K562 (cell line): Measurements from ENCODE around the gene SLC16A13. TPM values are rescaled to one million over a fixed set of nuclear protein-coding genes. Genes with fewer than 3 reads are reported as not detected.

ENCODE experiments used
- BACH1 ChIP-seq: fragments of 200-800 bp; sonication (Bioruptor generic); IDR thresholded peaks from 2 replicates; pipeline ENCODE4 v1.6.1; 2016; ENCODE audit warnings: missing genetic modification characterization, missing compliant biosample characterization
- CEBPG ChIP-seq, 3 experiments: fragments of 200-800 bp in 1 of 3; sonication (Bioruptor generic) in 1 of 3; sonication (generic) in 1 of 3; formaldehyde crosslinking in 1 of 3; IDR thresholded peaks in 2 of 3; conservative IDR thresholded peaks in 1 of 3; 2 replicates each; pipeline versions ENCODE4 v1.6.1 to v1.8.0; 2016 to 2022; ENCODE audit warnings: missing compliant biosample characterization in 2 of 3, missing genetic modification characterization in 2 of 3, mild to moderate bottlenecking in 1 of 3, missing genetic modification reagents in 1 of 3
- COPS2 ChIP-seq: fragments of 450-650 bp; conservative IDR thresholded peaks from 2 replicates; pipeline ENCODE4 v1.6.1; 2016; ENCODE audit warnings: mild to moderate bottlenecking, moderate library complexity
- E2F5 ChIP-seq: sonication (generic); formaldehyde crosslinking; IDR thresholded peaks from 2 replicates; pipeline ENCODE4 v1.8.0; 2022; ENCODE audit warnings: mild to moderate bottlenecking, missing genetic modification reagents
- GTF2F1 ChIP-seq: IDR thresholded peaks from 2 replicates; pipeline ENCODE4 v1.6.1; 2011; ENCODE audit warnings: low read depth, low read length, improper control_type of control experiment
- HNRNPUL1 ChIP-seq: fragments of 200-400 bp; formaldehyde crosslinking; IDR thresholded peaks from 2 replicates; pipeline ENCODE4 v1.6.1; 2017; ENCODE audit warnings: low read length
- MAFG ChIP-seq: fragments of 450-650 bp; conservative IDR thresholded peaks from 2 replicates; pipeline ENCODE4 v1.6.1; 2016; ENCODE audit warnings: missing genetic modification characterization, missing compliant biosample characterization
- MYBL2 ChIP-seq, 2 experiments: fragments of 450-650 bp in 1 of 2; sonication (generic) in 1 of 2; formaldehyde crosslinking in 1 of 2; IDR thresholded peaks; 2 replicates each; pipeline versions ENCODE4 v1.6.1 to v1.8.1; 2017 to 2022; ENCODE audit warnings: borderline replicate concordance in 1 of 2, inconsistent platforms in 1 of 2, low read depth in 1 of 2, mild to moderate bottlenecking in 1 of 2, missing genetic modification reagents in 1 of 2, moderate library complexity in 1 of 2
- NFRKB ChIP-seq: fragments of 450-650 bp; IDR thresholded peaks from 2 replicates; pipeline ENCODE4 v1.6.1; 2016; ENCODE audit warnings: low read depth
- PHB2 ChIP-seq: fragments of 450-650 bp; IDR thresholded peaks from 2 replicates; pipeline ENCODE4 v1.6.1; 2017; ENCODE audit warnings: low read depth
- TCF3 ChIP-seq: sonication (generic); formaldehyde crosslinking; IDR thresholded peaks from 2 replicates; pipeline ENCODE4 v1.4.0; 2020; ENCODE audit warnings: mild to moderate bottlenecking, missing genetic modification reagents
- ZFPM2 ChIP-seq: fragments of 250-450 bp; sonication (Bioruptor Pico); IDR thresholded peaks from 2 replicates; pipeline ENCODE4 v1.5.1; 2022; ENCODE audit warnings: mild to moderate bottlenecking
- ZNF696 ChIP-seq: fragments of 250-450 bp; sonication (Bioruptor Pico); conservative IDR thresholded peaks from 2 replicates; pipeline ENCODE4 v1.4.0; 2020; ENCODE audit warnings: mild to moderate bottlenecking, moderate library complexity
- polyA plus RNA-seq, 8 experiments: library from polyadenylated mRNA; depleted of rRNA in 4 of 8; stranded (reverse) in 5 of 8; unstranded in 3 of 8; fragments of >200 nt; fragmentation: Nextera tagmentation in 2 of 8; fragmentation: Illumina TruSeq in 1 of 8; extraction: Ambion mirVana in 2 of 8; extraction: Trizol in 1 of 8; gene quantifications; 2 replicates each; pipeline versions ENCODE4 v1.2.1 to v1.2.3, GENCODE V29; 2011 to 2014; ENCODE audit warnings: inconsistent platforms in 1 of 8, missing spikeins in 1 of 8
- total RNA-seq, 7 experiments: library from RNA; depleted of rRNA in 6 of 7; stranded (reverse); fragments of >200 nt in 6 of 7; fragmentation: Illumina TruSeq in 2 of 7; extraction: Trizol in 2 of 7; gene quantifications; 2 replicates each; pipeline versions ENCODE4 v1.2.1 to v1.2.3, GENCODE V29; 2011 to 2021; ENCODE audit warnings: low replicate concordance in 1 of 7
- TF ChIP-seq, protein P1 (sequence below), 2 experiments: fragments of 450-650 bp; IDR thresholded peaks; 2 replicates each; pipeline ENCODE4 v1.6.1; 2016; ENCODE audit warnings: mild to moderate bottlenecking in 2 of 2, borderline replicate concordance in 1 of 2, low read depth in 1 of 2, moderate library complexity in 1 of 2
- TF ChIP-seq, protein P2 (sequence below): fragments of 250-450 bp; sonication (Bioruptor Pico); IDR thresholded peaks from 2 replicates; pipeline ENCODE4 v1.9.0; 2021; ENCODE audit warnings: mild to moderate bottlenecking, inconsistent platforms

The SLC16A13 gene
- total and polyA plus RNA-seq, 9 of the 15 experiments (the other 6 are each of a cell fraction or from before 2014, with no cell fraction given) = 0.04 to 5.6 (median 0.87) TPM

GRCh38 chr17:7035591-7036368 is at the start of gene SLC16A13 (continued):
- TF ChIP-seq, protein P1, sequence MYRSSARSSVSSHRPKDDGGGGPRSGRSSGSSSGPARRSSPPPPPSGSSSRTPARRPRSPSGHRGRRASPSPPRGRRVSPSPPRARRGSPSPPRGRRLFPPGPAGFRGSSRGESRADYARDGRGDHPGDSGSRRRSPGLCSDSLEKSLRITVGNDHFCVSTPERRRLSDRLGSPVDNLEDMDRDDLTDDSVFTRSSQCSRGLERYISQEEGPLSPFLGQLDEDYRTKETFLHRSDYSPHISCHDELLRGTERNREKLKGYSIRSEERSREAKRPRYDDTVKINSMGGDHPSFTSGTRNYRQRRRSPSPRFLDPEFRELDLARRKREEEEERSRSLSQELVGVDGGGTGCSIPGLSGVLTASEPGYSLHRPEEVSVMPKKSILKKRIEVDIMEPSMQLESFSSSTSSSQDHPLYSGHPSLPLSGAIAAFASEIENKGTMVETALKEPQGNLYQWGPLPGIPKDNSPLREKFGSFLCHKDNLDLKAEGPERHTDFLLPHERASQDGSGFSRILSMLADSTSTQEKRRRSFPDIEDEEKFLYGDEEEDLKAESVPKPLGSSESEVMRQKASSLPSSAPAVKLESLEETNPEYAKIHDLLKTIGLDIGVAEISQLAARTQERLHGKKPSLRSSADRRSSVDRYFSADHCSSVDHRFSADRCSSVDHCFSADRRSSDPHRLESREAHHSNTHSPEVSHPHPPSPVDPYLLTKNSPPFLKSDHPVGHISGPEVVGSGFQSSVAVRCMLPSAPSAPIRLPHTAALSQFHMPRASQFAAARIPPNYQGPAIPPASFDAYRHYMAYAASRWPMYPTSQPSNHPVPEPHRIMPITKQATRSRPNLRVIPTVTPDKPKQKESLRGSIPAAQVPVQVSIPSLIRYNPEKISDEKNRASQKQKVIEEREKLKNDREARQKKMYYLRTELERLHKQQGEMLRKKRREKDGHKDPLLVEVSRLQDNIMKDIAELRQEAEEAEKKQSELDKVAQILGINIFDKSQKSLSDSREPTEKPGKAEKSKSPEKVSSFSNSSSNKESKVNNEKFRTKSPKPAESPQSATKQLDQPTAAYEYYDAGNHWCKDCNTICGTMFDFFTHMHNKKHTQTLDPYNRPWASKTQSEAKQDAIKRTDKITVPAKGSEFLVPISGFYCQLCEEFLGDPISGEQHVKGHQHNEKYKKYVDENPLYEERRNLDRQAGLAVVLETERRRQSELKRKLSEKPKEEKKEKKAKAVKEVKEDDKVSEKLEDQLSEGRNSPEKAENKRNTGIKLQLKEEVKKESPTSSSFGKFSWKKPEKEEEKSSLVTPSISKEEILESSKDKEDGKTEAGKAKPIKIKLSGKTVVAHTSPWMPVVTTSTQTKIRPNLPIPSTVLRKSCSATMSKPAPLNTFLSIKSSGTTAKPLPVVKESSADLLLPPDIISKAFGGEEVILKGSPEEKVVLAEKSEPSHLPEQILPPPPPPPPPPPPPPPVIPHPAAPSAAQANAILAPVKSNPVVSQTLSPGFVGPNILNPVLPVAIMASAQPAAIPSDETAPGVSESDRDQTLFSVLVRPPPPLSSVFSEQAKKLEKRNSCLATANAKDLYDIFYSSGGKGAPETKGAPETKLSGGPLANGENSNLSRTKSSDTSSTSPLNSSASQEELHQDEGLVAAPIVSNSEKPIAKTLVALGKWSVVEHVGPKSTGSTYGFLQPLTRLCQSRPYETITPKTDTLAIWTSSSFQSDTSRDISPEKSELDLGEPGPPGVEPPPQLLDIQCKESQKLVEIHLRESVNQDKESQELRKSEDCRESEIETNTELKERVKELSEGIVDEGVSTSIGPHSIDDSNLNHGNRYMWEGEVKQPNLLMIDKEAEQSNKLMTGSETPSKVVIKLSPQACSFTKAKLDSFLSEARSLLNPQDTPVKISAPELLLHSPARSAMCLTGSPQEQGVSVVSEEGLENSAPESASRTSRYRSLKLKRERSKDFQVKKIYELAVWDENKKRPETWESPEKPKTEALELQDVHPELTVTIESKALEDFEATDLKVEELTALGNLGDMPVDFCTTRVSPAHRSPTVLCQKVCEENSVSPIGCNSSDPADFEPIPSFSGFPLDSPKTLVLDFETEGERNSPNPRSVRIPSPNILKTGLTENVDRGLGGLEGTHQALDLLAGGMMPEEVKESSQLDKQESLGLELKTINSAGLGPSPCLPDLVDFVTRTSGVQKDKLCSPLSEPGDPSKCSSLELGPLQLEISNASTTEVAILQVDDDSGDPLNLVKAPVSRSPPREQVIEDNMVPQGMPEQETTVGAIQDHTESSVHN (IDR thresholded peaks at IDR 0.05; ENCODE audit: borderline replicate concordance in 1 of 2, low read depth in 1 of 2) = no peak
- TF ChIP-seq NFRKB = no peak
- TF ChIP-seq MYBL2 (IDR thresholded peaks at IDR 0.05; ENCODE audit: low read depth) = no peak
- TF ChIP-seq MYBL2 (CRISPR knock-in tag; IDR thresholded peaks at IDR 0.05; ENCODE audit: borderline replicate concordance) = no peak
- no peak for TF ChIP-seq ZNF696
- TF ChIP-seq CEBPG (CRISPR knock-in tag; IDR thresholded peaks at IDR 0.05) = no peak
- no peak for TF ChIP-seq CEBPG (tag; conservative IDR thresholded peaks at IDR 0.05 in 1 of 2, IDR thresholded peaks at IDR 0.05 in 1 of 2)
- TF ChIP-seq PHB2 = no peak
- no peak for TF ChIP-seq COPS2
- TF ChIP-seq BACH1 (tag) = no peak
- TF ChIP-seq MAFG (tag) = no peak
- TF ChIP-seq E2F5 (CRISPR knock-in tag) = no peak
- TF ChIP-seq, protein P2, sequence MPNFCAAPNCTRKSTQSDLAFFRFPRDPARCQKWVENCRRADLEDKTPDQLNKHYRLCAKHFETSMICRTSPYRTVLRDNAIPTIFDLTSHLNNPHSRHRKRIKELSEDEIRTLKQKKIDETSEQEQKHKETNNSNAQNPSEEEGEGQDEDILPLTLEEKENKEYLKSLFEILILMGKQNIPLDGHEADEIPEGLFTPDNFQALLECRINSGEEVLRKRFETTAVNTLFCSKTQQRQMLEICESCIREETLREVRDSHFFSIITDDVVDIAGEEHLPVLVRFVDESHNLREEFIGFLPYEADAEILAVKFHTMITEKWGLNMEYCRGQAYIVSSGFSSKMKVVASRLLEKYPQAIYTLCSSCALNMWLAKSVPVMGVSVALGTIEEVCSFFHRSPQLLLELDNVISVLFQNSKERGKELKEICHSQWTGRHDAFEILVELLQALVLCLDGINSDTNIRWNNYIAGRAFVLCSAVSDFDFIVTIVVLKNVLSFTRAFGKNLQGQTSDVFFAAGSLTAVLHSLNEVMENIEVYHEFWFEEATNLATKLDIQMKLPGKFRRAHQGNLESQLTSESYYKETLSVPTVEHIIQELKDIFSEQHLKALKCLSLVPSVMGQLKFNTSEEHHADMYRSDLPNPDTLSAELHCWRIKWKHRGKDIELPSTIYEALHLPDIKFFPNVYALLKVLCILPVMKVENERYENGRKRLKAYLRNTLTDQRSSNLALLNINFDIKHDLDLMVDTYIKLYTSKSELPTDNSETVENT = no peak
- no peak for TF ChIP-seq TCF3 (CRISPR knock-in tag)
- 0 out of 2 replicates have a peak, but pooled peaks have one; percentile 35 for TF ChIP-seq GTF2F1
- no peak for TF ChIP-seq HNRNPUL1
- TF ChIP-seq ZFPM2 (CRISPR knock-in tag) = no peak
